ENCODE measurements around the gene DAP3.

DNA sequence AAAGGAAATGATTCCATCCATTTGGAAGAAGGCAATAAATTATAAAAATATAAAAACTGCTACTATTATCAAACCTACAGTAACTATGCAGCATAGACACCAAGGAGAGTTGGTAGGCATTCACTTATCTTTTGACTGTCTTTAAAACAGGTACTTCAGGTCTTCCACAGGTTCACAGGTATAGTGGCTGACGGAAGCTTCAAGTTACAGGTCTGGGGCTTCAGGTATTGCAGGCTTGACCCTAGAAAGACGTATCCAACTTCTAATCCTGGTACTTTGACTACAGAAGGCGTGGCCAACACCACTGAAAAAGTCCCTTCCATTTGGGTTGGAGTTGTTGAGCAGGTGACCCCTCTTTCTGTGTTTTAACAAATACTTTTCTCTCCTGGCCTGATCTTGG lies 35.9 kb upstream of the DAP3 start:
- TF ChIP-seq, protein P1, sequence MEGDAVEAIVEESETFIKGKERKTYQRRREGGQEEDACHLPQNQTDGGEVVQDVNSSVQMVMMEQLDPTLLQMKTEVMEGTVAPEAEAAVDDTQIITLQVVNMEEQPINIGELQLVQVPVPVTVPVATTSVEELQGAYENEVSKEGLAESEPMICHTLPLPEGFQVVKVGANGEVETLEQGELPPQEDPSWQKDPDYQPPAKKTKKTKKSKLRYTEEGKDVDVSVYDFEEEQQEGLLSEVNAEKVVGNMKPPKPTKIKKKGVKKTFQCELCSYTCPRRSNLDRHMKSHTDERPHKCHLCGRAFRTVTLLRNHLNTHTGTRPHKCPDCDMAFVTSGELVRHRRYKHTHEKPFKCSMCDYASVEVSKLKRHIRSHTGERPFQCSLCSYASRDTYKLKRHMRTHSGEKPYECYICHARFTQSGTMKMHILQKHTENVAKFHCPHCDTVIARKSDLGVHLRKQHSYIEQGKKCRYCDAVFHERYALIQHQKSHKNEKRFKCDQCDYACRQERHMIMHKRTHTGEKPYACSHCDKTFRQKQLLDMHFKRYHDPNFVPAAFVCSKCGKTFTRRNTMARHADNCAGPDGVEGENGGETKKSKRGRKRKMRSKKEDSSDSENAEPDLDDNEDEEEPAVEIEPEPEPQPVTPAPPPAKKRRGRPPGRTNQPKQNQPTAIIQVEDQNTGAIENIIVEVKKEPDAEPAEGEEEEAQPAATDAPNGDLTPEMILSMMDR (IDR thresholded peaks at IDR 0.05; ENCODE audit: low read length): no peak
- no peak for TF ChIP-seq EZH2 (IDR thresholded peaks at IDR 0.05; ENCODE audit: borderline replicate concordance, low read length)
